Gastrocnemius medialis (tissue), 4 donors: ENCODE data around the gene GLE1.
"Not testable (repeated sequence)": the region's sequence is repeated elsewhere in the genome, so short reads cannot be mapped to it uniquely, and the experiment has no call there.

Experiments used
- CTCF ChIP-seq, 5 experiments: fragments of 450-650 bp in 3 of 5; fragments of 200-600 bp in 2 of 5; sonication (generic) in 2 of 5; IDR thresholded peaks in 4 of 5; conservative IDR thresholded peaks in 1 of 5; 1 replicate in 4 of 5; 2 replicates in 1 of 5; pipeline ENCODE4 v1.5.1; 2016 to 2019; ENCODE audit warnings: antibody characterized with exemption in 5 of 5, mild to moderate bottlenecking in 3 of 5, moderate library complexity in 3 of 5
- POLR2A ChIP-seq, 2 donors: fragments of 450-650 bp; IDR thresholded peaks; one replicate each; pipeline ENCODE4 v1.6.1; 2017; ENCODE audit warnings: antibody characterized with exemption in 2 of 2, mild to moderate bottlenecking in 2 of 2, moderate library complexity in 2 of 2

GRCh38 chr9:128586934-128587333 is 82.4 kb downstream of the GLE1 start:
- not testable (repeated sequence) for TF ChIP-seq CTCF (IDR thresholded peaks at IDR 0.05 in 4 of 5, conservative IDR thresholded peaks at IDR 0.05 in 1 of 5); POLR2A (IDR thresholded peaks at IDR 0.05)
